Suppressor macrophage (primary cell): ENCODE measurements around the gene SLC38A1.
A peak's percentile ranks its signal among the peaks of the same experiment; 100 is the strongest.
"Not testable (repeated sequence)": the region's sequence is repeated elsewhere in the genome, so short reads cannot be mapped to it uniquely, and the experiment has no call there.

Experiments
- DNase-seq, 4 experiments: peaks; one replicate each; pipeline ENCODE4 v3.0.0-alpha.2; 2020 to 2022
- total RNA-seq, 17 experiments: gene quantifications; one replicate each; lab custom pipeline; 2026; ENCODE audit warnings: mixed read lengths in 6 of 17, inconsistent platforms in 3 of 17; lab: John Stamatoyannopoulos, UW

Gene SLC38A1
- 0.66 to 5.2 (median 2.2) reads per million in 17 experiments for total RNA-seq

DNA sequence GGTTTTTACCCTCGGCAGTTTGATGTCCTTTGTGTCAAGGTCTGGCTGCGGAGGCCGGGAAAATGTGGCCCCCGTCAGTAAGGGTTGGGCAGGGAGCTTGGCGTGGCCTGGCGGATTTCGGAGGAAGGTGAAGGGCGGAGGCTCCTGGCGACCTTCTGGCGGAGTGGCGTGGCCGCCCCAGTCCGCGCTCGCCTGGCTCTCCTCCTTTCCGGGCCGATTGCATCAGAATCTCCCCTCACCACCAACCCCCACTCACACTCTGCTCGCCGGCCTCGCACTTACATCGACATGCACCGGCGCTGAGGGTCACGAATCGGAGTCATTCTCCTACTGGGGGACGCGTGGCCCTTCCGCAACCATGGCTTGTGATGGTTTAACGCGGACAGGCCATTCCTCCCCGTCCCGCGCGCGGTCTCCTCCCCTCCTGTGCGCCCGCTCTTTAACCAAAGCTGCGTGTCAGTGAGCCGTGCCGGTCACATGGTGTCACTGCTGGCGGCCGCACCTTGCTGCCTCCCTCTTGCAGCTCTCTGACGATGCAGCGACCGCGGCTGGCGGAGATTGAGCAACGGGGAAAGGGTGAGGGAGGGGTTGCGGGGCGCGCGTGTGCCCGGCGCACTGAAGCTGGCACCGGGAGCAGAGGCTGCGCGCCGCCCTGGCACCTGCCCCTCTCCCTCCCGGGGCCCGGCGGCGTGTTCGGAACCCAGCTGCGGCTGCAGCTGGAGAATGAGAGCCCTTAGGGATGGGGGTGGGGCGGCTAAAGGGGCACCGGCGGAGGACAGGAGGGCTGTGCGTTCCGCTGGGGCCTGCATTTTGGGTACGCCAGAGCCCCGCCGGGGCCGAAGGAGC lies at the start of gene SLC38A1:
SLC38A1 (minus strand) TSS at position 461 of the 846 bp plus-strand sequence. CDS start 29,243 bp downstream, outside the sequence.
- peak; percentile 26 to 46 (median 32) for DNase-seq

- no peak for DNase-seq
Measured at GRCh38 chr12:46318037-46318436, 49.2 kb upstream of the SLC38A1 start.

DNA sequence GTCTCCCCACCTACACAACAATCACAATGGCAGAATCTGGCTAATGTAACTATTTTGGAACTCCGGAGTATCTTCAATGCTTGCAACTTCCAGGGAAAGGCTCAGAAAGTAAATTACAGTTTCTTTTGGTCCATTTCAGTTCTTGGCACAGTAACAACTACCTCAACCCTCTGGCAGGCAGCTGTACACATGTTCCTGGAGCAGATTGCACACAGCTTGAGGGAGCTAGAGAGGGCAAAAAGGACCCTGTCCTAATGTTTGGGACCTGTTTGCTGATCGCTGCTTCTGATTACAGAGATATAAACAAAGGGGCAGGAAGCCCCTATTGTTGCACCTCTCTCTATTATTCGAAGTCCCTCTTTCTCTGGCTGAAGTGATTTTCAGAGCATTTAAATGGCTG lies 35.2 kb upstream of the SLC38A1 start:
- DNase-seq, result no peak

DNA sequence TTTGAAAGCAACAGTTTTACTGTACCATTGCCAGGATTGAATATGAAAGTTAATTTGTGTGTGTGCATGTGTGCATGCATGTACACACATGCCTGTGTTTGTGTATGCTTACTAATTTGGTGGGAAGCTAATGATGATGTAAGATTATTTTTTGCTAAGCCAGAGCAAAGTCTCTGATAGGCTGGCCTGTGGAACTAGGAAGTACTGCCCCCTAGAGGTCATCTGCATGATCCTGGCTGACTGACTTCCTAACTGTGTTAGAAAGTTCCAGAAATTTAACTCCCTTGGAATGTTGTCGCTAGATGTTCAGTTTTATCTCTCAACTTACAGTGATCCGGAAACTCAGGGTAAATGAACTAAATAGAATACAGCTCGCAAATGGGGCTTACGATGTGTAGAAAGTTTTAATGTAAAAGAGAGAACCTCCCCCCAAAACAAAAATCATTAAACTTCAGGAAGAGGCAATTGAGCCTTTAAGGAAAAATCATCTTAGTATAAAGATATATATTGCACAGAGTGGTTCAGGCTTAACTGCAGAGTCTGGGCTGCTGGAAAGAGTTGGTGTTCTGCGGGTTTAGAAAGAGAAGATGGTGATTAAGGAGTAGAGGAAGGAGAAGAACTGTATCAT lies 34.3 kb upstream of the SLC38A1 start:
- DNase-seq, result peak; percentile 50 to 78 (median 68)

DNA sequence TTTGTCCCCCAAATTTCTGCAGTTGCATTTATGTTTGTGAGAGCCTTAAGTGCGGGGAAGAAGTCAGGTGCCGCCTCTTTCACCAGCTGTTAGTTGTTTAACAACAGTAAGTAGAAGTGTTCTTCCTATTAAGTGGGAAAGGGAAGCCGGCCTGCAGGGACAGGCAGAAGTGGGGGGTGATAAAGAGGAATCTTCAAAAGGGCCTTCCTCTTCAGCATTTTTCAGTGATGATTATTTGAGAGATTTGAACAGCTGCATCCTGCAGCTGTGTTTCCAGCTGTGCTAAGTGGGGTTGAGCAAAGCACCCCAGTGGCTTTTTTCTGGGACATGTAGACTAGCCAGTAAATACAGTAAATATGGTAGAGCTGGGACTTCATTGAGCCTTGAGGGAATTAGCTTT lies 32.1 kb upstream of the SLC38A1 start:
- peak; percentile 51 to 80 (median 74) for DNase-seq

GRCh38 chr12:46299851-46300250 lies 31.0 kb upstream of the SLC38A1 start:
- no peak for DNase-seq

DNA sequence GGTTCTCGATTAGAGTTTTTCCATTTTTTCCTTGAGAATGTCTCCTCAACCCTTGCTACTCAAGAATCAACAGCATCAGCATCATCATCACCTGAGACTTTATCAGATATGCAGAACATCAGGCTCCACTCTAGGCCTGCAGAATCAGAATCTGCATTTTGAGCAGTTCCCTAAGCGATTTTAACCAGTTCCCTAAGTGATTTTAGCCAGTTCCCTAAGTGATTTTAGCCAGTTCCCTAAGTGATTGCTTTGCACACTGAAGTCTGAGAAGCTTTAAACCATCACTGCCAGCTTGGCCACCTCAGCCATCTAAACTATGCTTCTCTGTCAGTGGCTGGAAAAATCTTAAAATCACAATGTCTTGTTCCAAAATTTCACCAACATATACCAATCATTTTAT lies 29.4 kb upstream of the SLC38A1 start:
- DNase-seq, result peak in 3 of 4 experiments; percentile 22 to 61 (median 38)

DNA sequence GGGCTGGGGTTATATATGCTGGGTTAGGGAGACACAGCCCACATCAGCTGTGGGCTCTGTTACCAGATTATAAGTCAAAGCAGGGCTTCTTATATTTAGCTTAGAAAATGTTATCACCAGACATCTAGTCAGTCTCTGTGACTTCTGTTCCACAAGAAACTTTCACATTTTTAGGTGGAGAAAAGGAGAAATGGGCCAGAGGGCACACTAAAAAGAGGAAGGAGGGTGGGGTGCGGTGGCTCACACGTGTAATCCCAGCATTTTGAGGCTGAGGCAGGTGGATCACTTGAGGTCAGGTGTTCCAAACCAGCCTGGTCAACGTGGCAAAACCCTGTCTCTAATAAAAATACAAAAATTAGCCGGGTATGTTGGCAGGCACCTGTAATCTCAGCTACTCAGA lies 28.0 kb upstream of the SLC38A1 start:
- peak in 3 of 4 experiments; percentile 21 to 35 (median 29) for DNase-seq

- DNase-seq, result no peak
Measured at GRCh38 chr12:46292754-46293402, 24.0 kb upstream of the SLC38A1 start.

DNA sequence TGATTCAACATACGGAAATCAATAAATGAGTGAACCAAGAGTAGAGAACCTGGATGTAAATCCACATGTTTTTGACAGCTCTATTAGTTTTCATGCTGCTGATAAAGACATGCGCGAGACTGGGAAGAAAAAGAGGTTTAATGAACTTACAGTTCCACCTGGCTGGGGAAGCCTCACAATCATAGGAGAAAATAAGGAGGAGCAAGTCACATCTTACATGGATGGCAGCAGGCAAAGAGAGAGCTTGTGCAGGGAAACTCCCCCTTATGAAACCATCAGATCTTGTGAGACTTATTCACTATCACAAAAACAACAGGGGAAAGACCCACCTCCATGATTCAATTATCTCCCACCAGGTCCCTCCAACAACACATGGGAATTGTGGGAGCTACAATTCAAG lies 23.1 kb upstream of the SLC38A1 start:
- DNase-seq, result not testable (repeated sequence)

- not testable (repeated sequence) for DNase-seq
Measured at GRCh38 chr12:46285177-46285576, 16.3 kb upstream of the SLC38A1 start.

DNA sequence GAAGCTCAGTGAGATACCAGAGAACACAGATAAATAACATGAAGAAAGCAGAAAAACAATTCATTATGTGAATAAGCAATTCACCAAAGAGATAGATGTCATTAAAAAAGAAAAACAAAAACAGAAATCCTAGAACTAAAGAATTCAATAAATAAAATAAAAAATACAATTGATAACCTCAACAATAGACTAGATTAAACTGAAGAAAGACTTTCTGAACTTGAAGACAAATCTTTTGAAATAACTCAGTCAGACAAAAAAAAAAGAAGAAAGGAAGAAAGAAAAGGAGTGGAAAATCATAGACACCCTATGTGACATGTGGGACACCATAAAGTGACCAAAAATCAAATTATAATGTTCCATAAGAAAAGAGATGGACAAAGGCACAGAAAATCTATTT lies 14.0 kb upstream of the SLC38A1 start:
- DNase-seq, result no peak

DNA sequence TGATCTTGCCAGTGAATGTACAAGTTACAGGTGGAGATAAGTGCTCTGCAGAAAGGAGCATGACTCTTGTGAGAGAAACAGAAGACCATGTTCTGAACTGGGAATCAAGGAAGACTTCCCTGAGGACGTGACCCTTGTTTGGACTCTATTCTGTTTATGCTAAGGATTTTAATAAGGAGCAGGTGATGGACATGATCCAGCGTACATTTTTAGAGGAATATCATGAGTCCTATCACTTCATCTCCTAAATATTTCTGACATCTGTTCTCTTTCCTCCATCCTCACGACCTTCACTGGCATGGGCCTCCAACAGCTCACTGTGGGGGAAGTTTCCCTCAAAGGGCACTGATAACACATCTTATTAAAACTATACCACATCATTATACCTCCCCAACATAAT lies 7.9 kb upstream of the SLC38A1 start:
- no peak for DNase-seq

GRCh38 chr12:46271863-46272262 lies 3.0 kb upstream of the SLC38A1 start:
- no peak for DNase-seq

DNA sequence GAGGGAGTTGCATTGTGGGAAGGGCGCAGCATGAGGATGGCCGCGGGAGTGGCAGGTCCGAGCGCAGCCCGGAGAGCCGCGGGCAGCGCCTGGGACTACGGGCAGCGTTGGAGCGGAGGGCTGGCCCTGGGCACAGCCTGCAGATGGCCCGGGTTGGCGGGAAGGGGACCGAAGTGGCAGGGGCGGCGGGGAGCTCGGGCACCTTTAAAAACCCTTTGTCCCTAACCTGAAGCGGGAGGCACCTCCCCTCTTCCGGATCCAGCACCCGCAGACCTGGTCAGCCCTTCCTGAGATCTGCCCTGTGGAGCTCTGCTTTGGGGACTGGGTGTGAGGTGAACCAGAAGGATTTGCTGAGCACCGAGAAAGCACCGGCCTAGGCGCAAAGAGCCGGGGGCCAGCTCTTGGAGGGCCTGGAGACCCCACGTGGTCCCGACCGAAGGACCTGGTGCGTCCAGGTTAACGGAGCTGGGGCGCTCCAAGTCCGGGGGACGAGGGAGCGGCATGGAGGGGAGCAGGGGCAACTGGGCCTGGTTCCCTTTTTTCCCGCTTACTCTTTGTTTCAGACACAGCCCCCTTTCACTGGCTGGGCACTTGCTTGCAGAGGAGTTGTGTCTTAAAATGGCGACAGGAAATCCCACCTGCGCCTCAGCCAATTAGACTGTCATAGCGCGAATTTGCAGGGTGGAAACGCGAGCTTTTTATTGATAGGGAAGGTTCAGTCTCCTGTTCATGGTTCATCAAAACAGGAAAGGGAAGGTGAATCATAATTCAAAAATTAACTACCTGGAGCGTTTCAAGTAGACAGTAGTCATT lies 792 bp upstream of the SLC38A1 start:
- peak in 2 of 4 experiments; percentile 26 to 43 for DNase-seq

- peak in 3 of 4 experiments; percentile 7 to 26 (median 23) for DNase-seq
Measured at GRCh38 chr12:46267825-46268582, 839 bp downstream of the SLC38A1 start.

- peak in 1 of 4 experiments; percentile 24 for DNase-seq
Measured at GRCh38 chr12:46267575-46267824, 1.3 kb downstream of the SLC38A1 start.

DNA sequence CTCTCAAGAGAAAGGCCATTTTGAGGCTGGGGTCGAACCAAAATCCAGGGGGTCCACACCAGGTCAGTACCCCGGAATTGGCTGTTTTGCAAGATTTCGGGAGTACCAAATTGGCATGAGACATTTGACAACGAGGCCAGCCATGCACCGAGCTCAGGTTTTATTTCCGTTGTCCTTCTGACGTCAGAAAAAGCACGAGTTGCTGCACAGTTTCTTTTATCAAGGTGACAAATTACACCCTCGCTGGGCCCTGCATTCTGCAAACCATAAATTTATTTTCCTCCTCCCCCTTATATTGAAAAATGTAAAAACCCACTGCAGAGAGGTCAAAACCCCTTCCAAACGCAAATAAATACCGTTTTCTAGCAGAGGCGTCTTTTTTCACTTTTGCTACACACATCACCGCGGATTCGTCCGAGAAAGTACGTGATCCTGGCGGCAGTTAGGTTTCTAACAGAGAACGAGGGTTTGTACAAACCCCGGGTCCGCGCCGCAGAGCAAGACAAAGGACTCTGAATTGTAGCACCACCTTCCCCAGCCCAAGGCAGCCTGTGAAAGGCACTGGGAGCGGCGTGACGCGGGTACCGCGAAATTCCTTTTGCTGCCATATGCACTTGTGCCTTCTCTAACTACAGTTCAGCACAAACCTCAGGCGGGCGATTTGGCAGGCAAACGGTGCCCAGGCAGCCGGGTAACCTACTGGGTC lies 1.8 kb downstream of the SLC38A1 start:
- peak; percentile 25 to 57 (median 40) for DNase-seq

DNA sequence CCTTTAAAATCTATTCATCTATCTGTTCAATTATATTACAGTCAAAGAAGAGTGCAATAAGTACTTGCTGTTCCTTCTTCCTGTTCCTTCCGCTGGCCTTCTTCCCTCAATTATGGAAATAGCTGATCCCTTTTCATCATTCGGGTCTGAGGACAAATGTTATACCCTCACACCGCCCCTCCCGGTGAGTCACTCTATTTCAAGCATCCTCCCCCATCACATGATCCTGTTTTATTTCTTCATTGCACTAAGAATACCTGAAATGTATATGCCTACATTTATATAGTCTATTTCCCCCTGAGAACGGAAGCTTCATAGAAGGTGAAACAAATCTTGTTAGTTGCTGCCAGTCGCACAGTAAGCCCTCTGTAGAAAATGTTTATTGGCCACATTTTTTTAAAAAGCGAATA lies 2.5 kb downstream of the SLC38A1 start:
- peak in 2 of 4 experiments; percentile 32 to 35 for DNase-seq

- DNase-seq, result no peak
Measured at GRCh38 chr12:46265734-46266133, 3.1 kb downstream of the SLC38A1 start.

DNA sequence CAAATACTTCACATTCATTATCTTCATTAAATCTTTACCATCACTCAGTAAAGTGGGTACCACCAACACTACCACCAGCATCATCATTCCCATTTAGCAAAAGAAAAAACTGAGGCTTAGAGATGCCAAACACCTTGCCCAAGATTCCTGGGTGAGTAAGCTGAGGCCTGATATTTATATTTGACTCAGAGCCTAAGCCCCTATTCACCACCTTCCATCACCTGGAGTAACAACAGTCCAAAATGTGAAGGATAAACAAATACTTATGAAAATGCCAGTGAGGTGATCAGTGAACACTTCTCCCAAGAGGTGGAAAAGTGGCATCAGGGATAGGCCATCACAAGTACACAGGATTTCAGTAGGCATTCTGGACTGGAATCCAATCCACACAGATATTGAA lies 3.7 kb downstream of the SLC38A1 start:
- DNase-seq, result no peak
